Cardiac muscle cell (in vitro differentiated cells and primary cell): Measurements from ENCODE around the gene EIF4E. TPM values are rescaled to one million over a fixed set of nuclear protein-coding genes. Genes with fewer than 3 reads are reported as not detected.
A peak's percentile ranks its signal among the peaks of the same experiment; 100 is the strongest.
"Not testable (repeated sequence)": the region's sequence is repeated elsewhere in the genome, so short reads cannot be mapped to it uniquely, and the experiment has no call there.

ENCODE experiments used
- DNase-seq, 2 donors: peaks; one replicate each; pipeline versions ENCODE4 v3.0.0 to v3.0.0-alpha.2; 2010 to 2017; ENCODE audit warnings: low read depth in 1 of 2, low spot score in 1 of 2
- H3K27ac ChIP-seq: fragments of 200-600 bp; sonication (generic); 2 replicates; pipeline ENCODE4 v1.5.1; 2016
- H3K27me3 ChIP-seq: fragments of 200-600 bp; sonication (generic); 2 replicates; pipeline ENCODE4 v1.6.0; 2016; ENCODE audit warnings: control low read depth
- H3K36me3 ChIP-seq: fragments of 200-600 bp; sonication (generic); 2 replicates; pipeline ENCODE4 v1.5.1; 2016; ENCODE audit warnings: control low read depth
- H3K4me1 ChIP-seq: fragments of 200-600 bp; sonication (generic); 2 replicates; pipeline ENCODE4 v1.8.1; 2017; ENCODE audit warnings: low read depth, mild to moderate bottlenecking, mixed run types
- H3K4me3 ChIP-seq: fragments of 200-600 bp; sonication (generic); 2 replicates; pipeline ENCODE4 v1.5.1; 2016; ENCODE audit warnings: mild to moderate bottlenecking
- H3K9me3 ChIP-seq: fragments of 200-600 bp; sonication (generic); 2 replicates; pipeline ENCODE4 v1.5.1; 2017; ENCODE audit warnings: low read depth, mild to moderate bottlenecking, control low read depth
- CTCF ChIP-seq: IDR thresholded peaks from 2 replicates; pipeline ENCODE4 v1.5.1; 2012; ENCODE audit warnings: low read depth, mild to moderate bottlenecking, low read length
- polyA plus RNA-seq: library from polyadenylated mRNA; unstranded; fragments of >200 nt; fragmentation: Nextera tagmentation; extraction: Ambion mirVana; gene quantifications from 2 replicates; pipeline ENCODE4 v1.2.1, GENCODE V29; 2016
- total RNA-seq: library from RNA; depleted of rRNA; stranded (reverse); fragments of >200 nt; gene quantifications from 2 replicates; pipeline ENCODE4 v1.2.3, GENCODE V29; 2016

The EIF4E gene
- total and polyA plus RNA-seq, 2 experiments from 2014 or later = 119 to 143 TPM

GRCh38 chr4:98833384-98833783, 95.5 kb downstream of the EIF4E start:
- Histone ChIP-seq H3K4me3 (no peak overlapping the region), H3K27me3 (no peaks in the 10 kb centered on the region), H3K27ac (peak overlapping the region; percentile 70), H3K9me3 (no peaks in the 10 kb centered on the region), H3K36me3 (no peaks in the 10 kb centered on the region), H3K4me1 (peaks cover 14% of the 10 kb centered on the region)
- no peak for TF ChIP-seq CTCF
- DNase-seq = peak in 1 of 2 donors; percentile 75

GRCh38 chr4:98831036-98831435, 97.9 kb downstream of the EIF4E start:
- H3K27me3 ChIP-seq, H3K27ac ChIP-seq, H3K9me3 ChIP-seq, DNase-seq, H3K4me3 ChIP-seq, H3K36me3 ChIP-seq: not testable (repeated sequence)
- H3K4me1 ChIP-seq = peaks cover 14% of the 10 kb centered on the region

Other genes starting within 250 kb of the EIF4E start
- 48.4 and 55.4 TPM in 2 replicates for gene METAP1, start 66.6 kb upstream of the EIF4E start, total RNA-seq
- gene METAP1, start 66.6 kb upstream of the EIF4E start, polyA plus RNA-seq = 40.1 and 55.0 TPM in 2 replicates
- gene ADH5, start 159.7 kb upstream of the EIF4E start, total RNA-seq = 148 TPM in 2 replicates
- gene ADH5, start 159.7 kb upstream of the EIF4E start, polyA plus RNA-seq = 177 and 199 TPM in 2 replicates
- not detected in 2 replicates for gene ADH4, start 215.2 kb upstream of the EIF4E start, total RNA-seq
- 0.42 TPM in 1 of 2 replicates, not detected in the other for gene ADH4, start 215.2 kb upstream of the EIF4E start, polyA plus RNA-seq